Esophagus squamous epithelium (tissue), 4 donors: Measurements from ENCODE around the gene AADACL2.

ENCODE experiments used
- POLR2A ChIP-seq, 4 donors: fragments of 450-650 bp; IDR thresholded peaks; one replicate each; pipeline ENCODE4 v1.6.1; 2017; ENCODE audit warnings: antibody characterized with exemption in 4 of 4, mild to moderate bottlenecking in 4 of 4, moderate library complexity in 3 of 4
- TF ChIP-seq, protein P1 (sequence below), 6 experiments: fragments of 450-650 bp in 4 of 6; fragments of 200-600 bp in 2 of 6; sonication (generic) in 2 of 6; IDR thresholded peaks; one replicate each; pipeline ENCODE4 v1.5.1; 2016 to 2019; ENCODE audit warnings: antibody characterized with exemption in 6 of 6, mild to moderate bottlenecking in 4 of 6, moderate library complexity in 4 of 6

- TF ChIP-seq, protein P1, sequence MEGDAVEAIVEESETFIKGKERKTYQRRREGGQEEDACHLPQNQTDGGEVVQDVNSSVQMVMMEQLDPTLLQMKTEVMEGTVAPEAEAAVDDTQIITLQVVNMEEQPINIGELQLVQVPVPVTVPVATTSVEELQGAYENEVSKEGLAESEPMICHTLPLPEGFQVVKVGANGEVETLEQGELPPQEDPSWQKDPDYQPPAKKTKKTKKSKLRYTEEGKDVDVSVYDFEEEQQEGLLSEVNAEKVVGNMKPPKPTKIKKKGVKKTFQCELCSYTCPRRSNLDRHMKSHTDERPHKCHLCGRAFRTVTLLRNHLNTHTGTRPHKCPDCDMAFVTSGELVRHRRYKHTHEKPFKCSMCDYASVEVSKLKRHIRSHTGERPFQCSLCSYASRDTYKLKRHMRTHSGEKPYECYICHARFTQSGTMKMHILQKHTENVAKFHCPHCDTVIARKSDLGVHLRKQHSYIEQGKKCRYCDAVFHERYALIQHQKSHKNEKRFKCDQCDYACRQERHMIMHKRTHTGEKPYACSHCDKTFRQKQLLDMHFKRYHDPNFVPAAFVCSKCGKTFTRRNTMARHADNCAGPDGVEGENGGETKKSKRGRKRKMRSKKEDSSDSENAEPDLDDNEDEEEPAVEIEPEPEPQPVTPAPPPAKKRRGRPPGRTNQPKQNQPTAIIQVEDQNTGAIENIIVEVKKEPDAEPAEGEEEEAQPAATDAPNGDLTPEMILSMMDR (IDR thresholded peaks at IDR 0.05), result no peak
- TF ChIP-seq POLR2A (IDR thresholded peaks at IDR 0.05), result no peak
Observed at GRCh38 chr3:151733613-151734012, at the start of gene AADACL2.
